ENCODE data around the gene TLX2. TPM values are rescaled to one million over a fixed set of nuclear protein-coding genes. Genes with fewer than 3 reads are reported as not detected.
"Not testable (repeated sequence)": the region's sequence is repeated elsewhere in the genome, so short reads cannot be mapped to it uniquely, and the experiment has no call there.

TLX2 gene
- total RNA-seq = not detected
- polyA plus RNA-seq (ENCODE audit: insufficient read length in 6 of 6) = under 1 TPM in 2 of 6 donors, not detected in 4; 0.08 TPM
- long read RNA-seq, donor 1 = 0 reads
- long read RNA-seq, donor 2 = 0 reads
- long read RNA-seq, donor 3 = 0 reads
- long read RNA-seq, donor 4 = 0 reads
- long read RNA-seq, donor 5 = 0 reads
- long read RNA-seq, donor 6 = 0 reads
- long read RNA-seq, donor 7 = 0 reads
- long read RNA-seq, donor 8 = 0 reads
- long read RNA-seq, donor 9 = 0 reads
- long read RNA-seq, donor 10, partial matches to known transcripts = 0 of 1 reads
- long read RNA-seq, donor 10, other reads (novel, unspliced or antisense) = 1 of 1 reads
- long read RNA-seq, donor 11 = 0 reads
- long read RNA-seq, donor 12 = 0 reads

DNA sequence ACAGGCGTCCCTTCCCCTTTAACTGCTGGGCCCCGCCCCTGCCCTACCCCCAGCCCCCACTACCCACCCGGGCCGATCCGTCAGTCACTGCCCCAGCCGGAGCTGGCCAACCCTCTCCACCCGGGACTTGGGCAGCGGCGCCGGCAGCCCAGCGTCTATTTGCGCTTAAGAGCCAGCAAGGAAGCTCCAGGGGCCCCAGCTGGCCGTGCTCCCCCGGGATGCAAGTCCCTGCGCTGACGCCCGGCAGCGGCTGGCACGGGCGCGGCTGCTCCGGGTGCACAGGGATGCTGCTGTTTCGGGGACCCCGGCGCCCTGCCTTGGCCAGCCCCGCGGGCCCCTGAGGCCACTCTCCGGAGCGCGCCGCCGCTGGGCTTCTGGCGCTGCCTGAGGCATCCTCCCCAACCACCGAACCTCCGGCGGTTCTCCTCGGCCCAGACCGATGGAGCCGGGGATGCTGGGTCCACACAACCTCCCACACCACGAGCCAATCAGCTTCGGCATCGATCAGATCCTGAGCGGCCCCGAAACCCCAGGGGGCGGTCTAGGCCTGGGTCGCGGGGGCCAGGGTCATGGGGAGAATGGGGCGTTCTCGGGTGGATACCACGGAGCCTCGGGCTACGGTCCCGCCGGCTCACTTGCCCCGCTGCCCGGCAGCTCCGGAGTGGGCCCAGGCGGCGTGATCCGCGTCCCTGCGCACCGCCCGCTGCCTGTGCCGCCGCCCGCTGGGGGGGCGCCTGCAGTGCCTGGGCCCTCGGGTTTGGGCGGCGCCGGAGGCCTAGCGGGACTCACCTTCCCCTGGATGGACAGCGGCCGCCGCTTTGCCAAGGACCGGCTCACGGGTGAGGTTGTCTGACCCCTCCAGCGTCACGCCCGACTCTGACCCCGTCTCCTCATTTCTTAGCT lies at the start of gene TLX2:
TSS of gene TLX2 (plus strand) at position 83 of the 903 bp plus-strand sequence. CDS start at position 440, 357 bp downstream.
- intact Hi-C loops (cut with DNase I) = no loop called here
- no peak within 1 kb of the TSS for H3K4me3 ChIP-seq
- ATAC-seq (no peak), DNase-seq (no peak)
- TF ChIP-seq, protein P1, sequence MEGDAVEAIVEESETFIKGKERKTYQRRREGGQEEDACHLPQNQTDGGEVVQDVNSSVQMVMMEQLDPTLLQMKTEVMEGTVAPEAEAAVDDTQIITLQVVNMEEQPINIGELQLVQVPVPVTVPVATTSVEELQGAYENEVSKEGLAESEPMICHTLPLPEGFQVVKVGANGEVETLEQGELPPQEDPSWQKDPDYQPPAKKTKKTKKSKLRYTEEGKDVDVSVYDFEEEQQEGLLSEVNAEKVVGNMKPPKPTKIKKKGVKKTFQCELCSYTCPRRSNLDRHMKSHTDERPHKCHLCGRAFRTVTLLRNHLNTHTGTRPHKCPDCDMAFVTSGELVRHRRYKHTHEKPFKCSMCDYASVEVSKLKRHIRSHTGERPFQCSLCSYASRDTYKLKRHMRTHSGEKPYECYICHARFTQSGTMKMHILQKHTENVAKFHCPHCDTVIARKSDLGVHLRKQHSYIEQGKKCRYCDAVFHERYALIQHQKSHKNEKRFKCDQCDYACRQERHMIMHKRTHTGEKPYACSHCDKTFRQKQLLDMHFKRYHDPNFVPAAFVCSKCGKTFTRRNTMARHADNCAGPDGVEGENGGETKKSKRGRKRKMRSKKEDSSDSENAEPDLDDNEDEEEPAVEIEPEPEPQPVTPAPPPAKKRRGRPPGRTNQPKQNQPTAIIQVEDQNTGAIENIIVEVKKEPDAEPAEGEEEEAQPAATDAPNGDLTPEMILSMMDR (IDR thresholded peaks at IDR 0.05) = no peak
- no peak within 1 kb of the TSS for H3K27ac ChIP-seq
- no peaks in the 10 kb centered on the region for H3K36me3 ChIP-seq
- peaks cover 11 to 35% of the 10 kb centered on the region in 2 donors for H3K4me1 ChIP-seq
- H3K27me3 ChIP-seq = peaks cover 92 to 100% of the 10 kb centered on the region in 2 donors
- H3K9me3 ChIP-seq = no peaks in the 10 kb centered on the region

DNA sequence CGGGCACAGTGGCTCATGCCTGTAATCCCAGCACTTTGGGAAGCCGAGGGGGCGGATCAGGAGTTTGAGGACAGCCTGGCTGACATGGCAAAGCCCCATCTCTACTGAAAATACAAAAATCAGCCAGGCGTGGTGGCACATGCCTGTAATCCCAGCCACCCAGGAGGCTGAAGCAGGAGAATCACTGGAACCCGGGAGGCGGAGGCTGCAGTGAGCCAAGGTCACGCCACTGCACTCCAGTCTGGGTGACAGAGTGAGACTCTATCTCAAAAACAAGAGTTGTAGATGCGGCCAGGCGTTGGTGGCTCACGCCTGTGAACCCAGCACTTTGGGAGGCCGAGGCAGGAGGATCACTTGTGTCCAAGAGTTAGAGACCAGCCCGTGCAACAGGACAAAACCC lies 43.5 kb upstream of the TLX2 start:
- H3K27me3 ChIP-seq; intact Hi-C loops (cut with DNase I); H3K4me3 ChIP-seq; H3K27ac ChIP-seq; ATAC-seq; H3K9me3 ChIP-seq: not testable (repeated sequence)
- peak in 1 of 4 donors; percentile 39 for DNase-seq
- peaks cover 12 to 30% of the 10 kb centered on the region in 2 donors for H3K4me1 ChIP-seq
- peaks cover 0 to 18% of the 10 kb centered on the region in 2 donors for H3K36me3 ChIP-seq

DNA sequence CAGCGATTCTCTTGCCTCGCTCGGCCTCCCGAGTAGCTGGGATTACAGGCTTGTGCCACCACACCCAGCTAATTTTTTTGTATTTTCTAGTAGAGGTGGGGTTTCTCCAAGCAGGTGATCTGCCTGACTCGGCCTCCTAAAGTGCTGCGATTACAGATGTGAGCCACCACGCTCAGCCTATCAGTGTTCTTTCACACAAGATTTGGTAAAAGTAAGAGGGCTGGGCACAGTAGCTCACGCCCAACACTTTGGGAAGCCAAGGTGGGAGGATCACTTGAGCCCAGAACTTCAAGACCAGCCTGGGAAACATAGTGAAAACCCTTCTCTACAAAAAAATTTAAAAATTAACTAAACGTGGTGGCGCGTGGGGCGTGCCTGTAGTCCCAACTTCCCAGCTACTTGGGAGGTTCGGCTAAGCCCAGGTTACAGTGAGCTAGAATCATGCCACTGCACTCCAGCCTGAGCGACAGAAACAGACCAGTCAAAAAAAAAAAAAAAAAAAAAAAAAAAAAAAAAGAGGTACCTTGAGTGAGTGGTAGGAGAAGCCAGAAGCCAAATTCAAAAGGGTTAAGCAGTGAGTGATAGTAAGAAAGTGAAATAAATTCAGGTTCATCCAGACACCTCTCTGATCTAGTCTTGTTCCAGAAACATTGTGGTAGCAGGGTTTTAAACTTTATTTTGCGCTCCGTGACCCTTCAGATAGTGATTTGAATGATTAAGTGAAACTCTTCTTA lies 42.8 kb upstream of the TLX2 start:
- Histone ChIP-seq H3K27ac (peak overlapping the region; percentile 93 to 94), H3K4me1 (peaks cover 9 to 24% of the 10 kb centered on the region in 2 donors), H3K27me3 (no peaks in the 10 kb centered on the region), H3K9me3 (no peaks in the 10 kb centered on the region), H3K4me3 (peak overlapping the region; percentile 70 to 77), H3K36me3 (peaks cover 0 to 18% of the 10 kb centered on the region in 2 donors)
- intact Hi-C loops (cut with DNase I) = no loop called here
- no peak for ATAC-seq
- TF ChIP-seq, protein P1 (IDR thresholded peaks at IDR 0.05) = no peak
- peak in 1 of 4 donors; percentile 23 for DNase-seq

DNA sequence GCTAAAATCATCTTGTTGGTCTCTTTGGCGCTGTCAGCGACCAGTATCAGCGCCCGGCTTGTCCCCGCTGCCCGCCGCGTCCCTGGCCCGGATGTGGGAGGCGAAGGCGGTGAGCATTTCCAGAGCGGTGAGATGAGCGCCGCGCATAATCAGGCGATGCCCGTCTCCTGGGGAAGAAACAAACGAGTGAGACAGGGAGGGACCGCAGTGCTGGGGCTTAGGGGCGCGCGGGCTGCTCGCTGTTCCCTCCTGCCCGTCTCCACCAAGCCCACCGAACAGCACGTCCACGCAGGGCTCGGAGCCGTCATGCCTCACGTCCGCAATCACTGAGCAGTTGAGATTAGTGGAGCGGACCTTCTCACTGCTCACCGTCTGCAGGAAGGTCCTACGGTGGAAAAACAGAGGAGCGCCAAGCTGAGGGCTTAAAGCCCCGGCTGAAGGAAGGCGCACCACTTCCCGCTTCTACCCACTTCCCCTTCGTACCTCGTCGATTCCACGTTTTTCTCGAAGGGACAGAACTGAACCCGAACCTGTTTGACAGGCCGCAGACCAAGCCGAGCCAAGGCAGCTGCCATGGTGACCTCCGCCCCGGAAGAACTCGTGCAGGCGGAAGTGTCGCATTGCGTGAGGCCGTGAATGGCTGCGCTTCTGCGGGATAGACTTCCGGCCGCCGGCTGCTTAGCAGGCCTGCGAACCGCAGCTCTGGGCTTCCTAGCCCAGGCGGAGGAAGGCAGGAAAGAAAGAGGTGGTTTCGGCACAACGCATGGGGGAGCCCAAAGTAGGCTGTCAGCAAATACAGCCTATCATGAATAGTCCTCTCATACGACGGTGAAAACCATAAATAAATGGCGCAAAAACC lies 41.9 kb upstream of the TLX2 start, which contains the start of gene MRPL53:
TSS of gene MRPL53 (minus strand) at position 595 of the 859 bp plus-strand sequence. CDS start at position 575, 20 bp downstream.
- DNase-seq (peak; percentile 94 to 96 (median 96)), ATAC-seq (peak; percentile 95)
- Histone ChIP-seq H3K27me3 (no peaks in the 10 kb centered on the region), H3K4me3 (peak within 1 kb of the TSS; percentile 70 to 77), H3K36me3 (peaks cover 0 to 18% of the 10 kb centered on the region in 2 donors), H3K9me3 (no peaks in the 10 kb centered on the region), H3K27ac (peak within 1 kb of the TSS; percentile 93 to 94), H3K4me1 (peaks cover 15 to 31% of the 10 kb centered on the region in 2 donors)
- intact Hi-C loops (cut with DNase I) = no loop called here
- TF ChIP-seq, protein P1 (IDR thresholded peaks at IDR 0.05) = no peak

All from left lung (tissue), 14 donors.